ENCODE data around the gene ITK.

Gene ITK

GRCh38 chr5:157189223-157189622 is 8.6 kb downstream of the ITK start:
- in situ Hi-C loops (cut with MboI; ENCODE audit: low pct_unique_long_range_greater_than_20kb, low sequenced_read_pairs, unreplicated experiment): no loop called here
- DNase-seq (ENCODE audit: low spot score): no peak
- TF ChIP-seq CTCF (IDR thresholded peaks at IDR 0.05; ENCODE audit: extremely low read depth, insufficient read depth, missing control alignments): no peak

GRCh38 chr5:157193699-157194424 is 13.2 kb downstream of the ITK start:
- no peak for TF ChIP-seq CTCF (IDR thresholded peaks at IDR 0.05; ENCODE audit: extremely low read depth, insufficient read depth, missing control alignments)
- in situ Hi-C loops (cut with MboI; ENCODE audit: low pct_unique_long_range_greater_than_20kb, low sequenced_read_pairs, unreplicated experiment): no loop called here

GRCh38 chr5:157196045-157196444 is 15.4 kb downstream of the ITK start:
- no peak for TF ChIP-seq CTCF (IDR thresholded peaks at IDR 0.05; ENCODE audit: extremely low read depth, insufficient read depth, missing control alignments)
- in situ Hi-C loops (cut with MboI; ENCODE audit: low pct_unique_long_range_greater_than_20kb, low sequenced_read_pairs, unreplicated experiment): no loop called here
- DNase-seq (ENCODE audit: low spot score): no peak

More at GRCh38 chr5:157193699-157194424, 13.2 kb downstream of the ITK start:
- no peak for DNase-seq (ENCODE audit: low spot score)

GRCh38 chr5:157197086-157197485 is 16.4 kb downstream of the ITK start:
- no peak for DNase-seq (ENCODE audit: low spot score)
- no peak for TF ChIP-seq CTCF (IDR thresholded peaks at IDR 0.05; ENCODE audit: extremely low read depth, insufficient read depth, missing control alignments)
- in situ Hi-C loops (cut with MboI; ENCODE audit: low pct_unique_long_range_greater_than_20kb, low sequenced_read_pairs, unreplicated experiment): no loop called here

GRCh38 chr5:157198277-157198986 is 17.8 kb downstream of the ITK start:
- no peak for TF ChIP-seq CTCF (IDR thresholded peaks at IDR 0.05; ENCODE audit: extremely low read depth, insufficient read depth, missing control alignments)
- in situ Hi-C loops (cut with MboI; ENCODE audit: low pct_unique_long_range_greater_than_20kb, low sequenced_read_pairs, unreplicated experiment): no loop called here
- DNase-seq (ENCODE audit: low spot score): no peak

- DNase-seq (ENCODE audit: low spot score): no peak
- in situ Hi-C loops (cut with MboI; ENCODE audit: low pct_unique_long_range_greater_than_20kb, low sequenced_read_pairs, unreplicated experiment): no loop called here
- no peak for TF ChIP-seq CTCF (IDR thresholded peaks at IDR 0.05; ENCODE audit: extremely low read depth, insufficient read depth, missing control alignments)
These were observed 21.2 kb downstream of the ITK start for GRCh38 chr5:157201857-157202256.
